Neuron (in vitro differentiated cells): ENCODE measurements around the gene KRTAP29-1.
"Not testable (repeated sequence)": the region's sequence is repeated elsewhere in the genome, so short reads cannot be mapped to it uniquely, and the experiment has no call there.

ENCODE experiments used
- H2AFZ ChIP-seq: one replicate; pipeline ENCODE4 v1.6.1; 2013; ENCODE audit warnings: low read depth, mild to moderate bottlenecking, inconsistent platforms, low read length, moderate library complexity
- H3K27me3 ChIP-seq: one replicate; pipeline ENCODE4 v1.6.1; 2013; ENCODE audit warnings: low read length; ENCODE audit not compliant: insufficient read depth
- H3K36me3 ChIP-seq: one replicate; pipeline ENCODE4 v1.6.1; 2013; ENCODE audit warnings: low read length; ENCODE audit not compliant: insufficient read depth
- H3K4me1 ChIP-seq: one replicate; pipeline ENCODE4 v1.6.1; 2013; ENCODE audit warnings: low read length; ENCODE audit not compliant: insufficient read depth
- H3K4me3 ChIP-seq: 2 replicates; pipeline ENCODE4 v1.5.1; 2013; ENCODE audit warnings: mild to moderate bottlenecking, low read length, moderate library complexity
- H3K9me3 ChIP-seq: one replicate; pipeline ENCODE4 v1.6.1; 2013; ENCODE audit warnings: low read length

The KRTAP29-1 gene, protein sequence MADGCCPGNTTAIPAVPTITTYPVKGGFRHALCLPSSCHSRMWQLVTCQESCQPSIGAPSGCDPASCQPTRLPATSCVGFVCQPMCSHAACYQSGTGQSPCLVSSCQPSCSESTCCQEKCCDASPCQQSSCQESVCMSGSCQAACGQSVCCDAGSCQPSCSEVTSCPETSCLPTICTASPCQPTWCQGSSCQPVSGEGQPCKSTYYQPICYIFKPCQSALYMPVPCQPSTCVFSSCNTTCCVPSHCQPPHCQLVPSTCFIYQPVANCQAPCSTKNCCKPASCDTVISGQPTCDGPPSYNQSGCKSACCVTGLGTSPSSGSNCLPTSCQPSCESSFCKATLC

DNA sequence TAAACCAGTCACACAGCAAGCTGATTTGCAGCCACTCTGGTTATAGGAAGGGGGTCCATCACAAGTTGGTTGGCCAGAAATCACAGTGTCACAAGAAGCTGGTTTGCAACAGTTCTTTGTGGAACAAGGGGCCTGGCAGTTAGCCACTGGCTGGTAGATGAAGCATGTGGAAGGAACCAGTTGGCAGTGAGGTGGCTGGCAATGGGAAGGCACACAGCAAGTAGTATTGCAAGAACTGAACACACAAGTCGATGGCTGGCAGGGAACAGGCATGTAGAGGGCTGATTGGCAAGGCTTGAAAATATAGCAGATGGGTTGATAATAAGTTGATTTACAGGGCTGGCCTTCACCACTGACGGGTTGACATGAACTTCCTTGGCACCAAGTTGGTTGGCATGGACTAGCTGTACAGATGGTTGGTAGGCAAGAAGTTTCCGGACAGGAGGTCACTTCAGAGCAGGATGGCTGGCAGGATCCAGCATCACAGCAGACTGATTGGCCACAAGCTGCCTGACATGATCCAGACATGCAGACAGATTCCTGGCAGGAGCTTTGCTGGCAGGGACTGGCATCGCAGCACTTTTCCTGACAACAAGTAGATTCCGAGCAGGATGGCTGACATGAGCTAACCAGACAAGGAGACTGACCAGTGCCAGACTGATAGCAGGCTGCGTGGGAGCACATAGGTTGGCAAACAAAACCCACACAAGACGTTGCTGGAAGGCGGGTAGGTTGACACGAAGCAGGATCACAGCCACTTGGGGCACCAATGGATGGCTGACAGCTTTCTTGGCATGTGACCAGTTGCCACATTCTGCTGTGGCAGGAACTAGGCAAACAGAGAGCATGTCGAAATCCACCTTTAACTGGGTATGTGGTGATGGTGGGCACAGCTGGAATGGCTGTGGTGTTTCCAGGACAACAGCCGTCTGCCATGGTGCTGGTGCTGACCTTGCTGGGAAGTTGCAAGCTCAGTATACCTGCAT lies at the start of gene KRTAP29-1:
KRTAP29-1 (minus strand) TSS at position 936 of the 986 bp plus-strand sequence; CDS start at position 936, 0 bp downstream.
- Histone ChIP-seq H3K36me3 (no peaks in the 10 kb centered on the region), H3K9me3 (no peaks in the 10 kb centered on the region), H3K27me3 (no peaks in the 10 kb centered on the region), H3K4me1 (no peaks in the 10 kb centered on the region), H3K4me3 (no peak within 1 kb of the TSS), H2AFZ (no peak within 1 kb of the TSS)

DNA sequence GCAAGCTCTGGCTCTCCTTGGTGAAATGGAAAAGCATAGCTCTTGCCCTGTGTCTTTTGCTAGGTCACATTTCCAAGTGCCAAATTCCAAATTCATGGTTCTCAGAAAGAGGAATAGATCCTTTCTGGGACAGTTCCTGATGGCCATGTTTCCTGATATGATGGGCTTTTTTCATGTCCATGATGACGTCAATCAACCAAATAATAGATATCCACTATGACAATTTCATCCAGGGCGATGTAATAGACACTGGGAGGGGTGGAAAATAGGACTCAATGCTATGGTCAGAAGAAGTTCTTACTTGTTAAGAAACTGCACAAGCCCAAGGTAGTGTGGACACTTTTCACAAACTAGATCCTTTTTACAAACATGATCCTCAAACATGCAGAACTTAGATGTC lies 48.5 kb upstream of the KRTAP29-1 start:
- no peaks in the 10 kb centered on the region for H3K9me3 ChIP-seq
- H3K36me3 ChIP-seq, result no peaks in the 10 kb centered on the region
- H3K4me3 ChIP-seq, result no peak overlapping the region
- H3K27me3 ChIP-seq, result no peaks in the 10 kb centered on the region
- no peaks in the 10 kb centered on the region for H3K4me1 ChIP-seq
- no peak overlapping the region for H2AFZ ChIP-seq

DNA sequence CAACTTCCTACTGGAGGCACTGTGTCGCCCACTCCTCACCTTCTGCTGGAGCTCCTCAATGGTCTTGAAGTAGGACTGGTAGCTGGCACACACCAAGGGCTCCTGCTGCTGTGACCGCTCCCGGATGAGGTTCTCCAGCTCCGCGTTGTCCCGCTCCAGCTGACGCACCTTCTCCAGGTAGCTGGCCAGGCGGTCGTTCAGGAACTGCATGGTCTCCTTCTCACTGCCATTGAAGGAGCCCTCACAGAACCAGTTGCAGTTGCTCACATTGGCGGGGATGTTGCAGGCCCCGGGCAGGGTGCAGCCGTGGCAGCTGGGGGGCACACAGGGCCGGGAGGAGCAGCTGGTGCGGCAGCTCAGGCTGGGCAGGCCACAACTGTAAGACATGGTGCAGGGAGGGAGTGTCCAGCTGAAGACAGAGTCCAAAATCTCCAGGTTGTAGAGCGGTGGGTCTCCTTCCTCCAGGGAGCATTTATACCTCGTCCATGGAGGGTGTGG lies 47.8 kb upstream of the KRTAP29-1 start, which contains the start of gene KRT33A:
KRT33A (minus strand) TSS at position 448 of the 498 bp plus-strand sequence; CDS start at position 387, 61 bp downstream.
- not testable (repeated sequence) for H3K4me3 ChIP-seq, H2AFZ ChIP-seq, H3K36me3 ChIP-seq, H3K9me3 ChIP-seq, H3K27me3 ChIP-seq, H3K4me1 ChIP-seq

DNA sequence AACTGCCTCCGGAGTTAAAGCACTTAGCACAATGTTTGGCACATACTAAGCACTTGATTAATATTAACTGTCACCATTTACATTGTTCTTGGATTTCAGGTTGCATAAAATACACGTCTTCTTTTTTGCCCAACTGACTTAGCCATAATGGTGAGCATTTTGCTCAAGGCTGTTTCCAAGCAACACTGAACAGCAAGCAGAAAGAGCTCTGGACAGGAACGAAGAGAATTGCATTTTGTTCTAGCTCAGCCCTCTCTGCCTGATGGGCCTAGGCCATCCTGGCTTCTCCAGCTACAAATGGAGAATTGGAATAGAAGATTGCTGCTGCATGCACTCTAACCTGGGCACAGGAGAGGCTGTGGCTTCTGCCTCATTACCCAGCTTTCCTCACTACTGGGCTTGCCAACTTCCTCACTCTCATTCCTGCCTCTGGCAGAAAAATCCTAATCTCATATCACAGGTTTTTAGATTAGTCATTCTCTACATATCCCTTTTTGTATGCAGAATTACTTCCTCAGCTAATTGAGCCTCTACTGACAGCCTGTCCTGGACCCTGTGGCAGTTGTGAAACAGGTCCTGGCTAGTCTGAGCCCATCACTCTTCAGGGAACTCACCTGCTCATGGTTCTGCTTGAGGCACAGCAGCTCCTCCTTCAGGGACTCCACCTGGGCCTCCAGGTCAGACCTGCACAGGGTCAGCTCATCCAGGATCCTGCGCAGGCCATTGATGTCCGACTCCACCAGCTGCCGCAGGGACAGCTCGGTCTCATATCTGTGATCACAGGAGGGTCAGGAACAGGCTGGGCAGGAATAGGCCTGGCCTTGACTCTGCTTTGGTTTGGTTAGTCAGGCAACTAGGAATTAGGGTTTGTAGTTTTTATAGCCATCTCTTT lies 45.5 kb upstream of the KRTAP29-1 start:
- no peak overlapping the region for H2AFZ ChIP-seq
- H3K4me1 ChIP-seq, result no peaks in the 10 kb centered on the region
- H3K9me3 ChIP-seq, result no peaks in the 10 kb centered on the region
- no peaks in the 10 kb centered on the region for H3K36me3 ChIP-seq
- H3K4me3 ChIP-seq, result no peak overlapping the region
- no peaks in the 10 kb centered on the region for H3K27me3 ChIP-seq

DNA sequence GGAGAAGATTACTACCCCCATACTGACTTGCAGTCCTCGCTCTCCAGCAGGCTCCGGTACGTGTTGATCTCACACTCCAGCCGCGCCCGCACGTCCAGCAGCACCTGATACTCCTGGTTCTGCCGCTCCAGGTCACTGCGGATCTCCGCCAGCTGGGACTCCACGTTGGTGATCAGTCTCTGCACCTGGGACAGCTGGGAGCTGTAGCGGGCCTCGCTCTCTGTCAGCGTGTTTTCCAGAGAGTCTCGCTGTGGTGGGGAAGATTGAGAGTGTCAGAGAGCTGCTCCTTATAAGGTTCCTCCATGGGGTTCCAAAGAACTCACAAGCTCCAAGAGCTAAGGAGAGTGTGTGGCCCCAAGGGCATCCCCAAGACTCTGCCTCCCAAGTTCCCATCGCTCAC lies 43.8 kb upstream of the KRTAP29-1 start:
- H3K36me3 ChIP-seq, H3K9me3 ChIP-seq, H3K4me1 ChIP-seq, H3K27me3 ChIP-seq, H2AFZ ChIP-seq, H3K4me3 ChIP-seq: not testable (repeated sequence)

DNA sequence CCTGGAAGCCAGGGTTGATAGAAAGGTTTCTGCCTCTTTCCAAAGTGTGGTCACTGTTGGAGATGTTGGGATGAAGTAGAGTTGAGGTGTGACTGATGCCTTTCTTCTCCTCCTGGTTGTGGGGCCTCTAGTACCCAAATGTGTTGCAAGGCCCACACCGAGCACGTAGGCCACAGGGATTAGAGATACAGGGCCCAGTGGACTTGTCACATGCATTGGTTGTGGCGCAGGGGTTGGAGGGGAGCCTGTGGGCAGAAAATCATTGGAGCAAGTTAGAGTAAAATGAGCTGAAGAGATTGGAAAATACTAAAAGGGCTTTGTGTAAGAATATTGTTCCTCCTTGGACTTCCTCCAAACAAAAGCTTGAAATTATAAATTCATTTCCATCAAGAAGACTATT lies 43.3 kb upstream of the KRTAP29-1 start:
- H3K27me3 ChIP-seq, result no peaks in the 10 kb centered on the region
- no peak overlapping the region for H2AFZ ChIP-seq
- H3K4me1 ChIP-seq, result no peaks in the 10 kb centered on the region
- H3K4me3 ChIP-seq, result no peak overlapping the region
- peaks cover 2% of the 10 kb centered on the region for H3K9me3 ChIP-seq
- no peaks in the 10 kb centered on the region for H3K36me3 ChIP-seq

DNA sequence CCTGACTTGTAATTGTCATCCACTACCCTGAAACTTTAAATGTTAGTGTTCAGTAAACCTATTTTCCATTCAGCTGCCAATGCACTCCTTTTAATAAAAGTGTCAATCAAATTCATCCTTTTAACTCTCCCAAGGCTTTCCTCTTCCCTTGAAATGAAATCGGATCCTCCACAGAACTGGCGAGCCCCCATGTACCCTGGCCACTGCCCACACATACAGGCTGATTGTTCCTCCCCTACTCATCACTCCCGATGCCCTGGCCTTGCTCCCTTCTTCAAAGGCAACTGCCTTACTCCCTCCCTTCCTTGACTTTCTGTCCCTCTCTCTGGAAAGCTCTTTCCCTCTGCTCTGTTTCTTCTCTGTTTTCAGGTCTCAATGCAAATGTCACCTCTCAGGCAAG lies 40.4 kb upstream of the KRTAP29-1 start:
- no peaks in the 10 kb centered on the region for H3K4me1 ChIP-seq
- H3K9me3 ChIP-seq, result peaks cover 2% of the 10 kb centered on the region

DNA sequence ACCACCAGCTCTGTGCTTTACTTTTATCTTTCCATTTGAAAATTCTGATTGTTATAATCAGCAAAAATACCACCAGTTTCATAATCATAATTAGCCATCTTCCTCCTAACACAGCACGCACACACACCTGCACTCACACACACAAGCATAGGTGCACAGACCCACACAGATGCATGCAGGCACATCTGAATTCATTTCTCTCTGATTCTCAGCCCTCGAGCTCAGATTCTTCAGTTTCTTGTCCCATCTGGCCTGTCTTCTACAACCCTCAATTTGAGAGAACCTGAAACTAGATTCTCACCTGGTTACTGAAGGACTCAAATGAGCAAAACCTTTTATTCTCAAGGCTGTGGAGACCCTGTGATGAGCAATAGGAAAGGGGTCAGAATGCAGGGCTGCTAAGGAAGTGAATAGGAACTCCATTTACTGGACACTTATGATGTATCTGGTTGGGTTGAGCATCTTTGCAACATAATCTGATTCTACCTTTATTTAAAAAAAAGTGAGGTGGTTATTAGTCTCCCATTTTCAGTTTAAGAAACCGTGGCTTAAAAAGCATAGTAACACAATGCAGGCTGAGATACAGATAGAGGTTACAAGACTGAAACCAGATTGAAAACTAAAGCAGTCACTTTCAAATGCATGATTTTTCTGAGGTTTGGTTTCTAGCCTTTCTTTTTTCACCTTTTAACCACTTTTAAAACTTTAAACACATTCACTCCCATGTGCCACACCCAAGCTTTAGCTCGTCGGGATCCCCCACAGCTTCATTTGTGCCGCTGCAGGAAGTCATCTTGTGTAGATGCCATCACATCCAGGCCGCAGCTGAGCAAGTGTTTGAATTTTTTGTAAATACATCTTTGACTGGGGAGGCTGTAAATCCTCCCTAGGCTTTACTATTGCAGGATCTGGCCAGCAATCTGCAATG lies 38.5 kb upstream of the KRTAP29-1 start:
- Histone ChIP-seq H3K4me3 (no peak overlapping the region), H3K27me3 (no peaks in the 10 kb centered on the region), H3K9me3 (peaks cover 2% of the 10 kb centered on the region), H2AFZ (no peak overlapping the region), H3K4me1 (no peaks in the 10 kb centered on the region), H3K36me3 (no peaks in the 10 kb centered on the region)

More for the DNA sequence above, 40.4 kb upstream of the KRTAP29-1 start:
- Histone ChIP-seq H3K27me3 (no peaks in the 10 kb centered on the region), H3K4me3 (no peak overlapping the region), H3K36me3 (no peaks in the 10 kb centered on the region), H2AFZ (no peak overlapping the region)

DNA sequence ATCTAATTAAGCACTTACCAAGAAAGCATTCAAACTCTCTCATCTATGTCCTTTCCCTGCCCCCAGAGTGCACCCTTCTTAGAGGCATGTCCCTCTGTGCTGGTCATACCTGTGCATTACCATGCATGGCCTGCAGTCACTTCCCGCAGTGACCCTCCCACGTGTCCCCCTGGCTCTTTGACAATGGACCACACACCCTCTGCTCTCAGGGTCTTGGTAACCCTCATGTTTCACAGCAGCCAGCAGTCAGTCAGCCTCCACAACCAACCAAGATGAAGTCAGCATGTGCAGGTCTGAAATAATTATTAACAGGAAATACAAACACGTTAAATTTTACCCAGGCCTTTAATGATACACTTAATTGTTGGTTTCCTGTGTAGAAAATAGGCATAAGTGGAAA lies 37.8 kb upstream of the KRTAP29-1 start:
- peaks cover 2% of the 10 kb centered on the region for H3K9me3 ChIP-seq
- no peaks in the 10 kb centered on the region for H3K4me1 ChIP-seq
- H3K27me3 ChIP-seq, result no peaks in the 10 kb centered on the region
- H2AFZ ChIP-seq, result no peak overlapping the region
- H3K36me3 ChIP-seq, result no peaks in the 10 kb centered on the region
- H3K4me3 ChIP-seq, result no peak overlapping the region

DNA sequence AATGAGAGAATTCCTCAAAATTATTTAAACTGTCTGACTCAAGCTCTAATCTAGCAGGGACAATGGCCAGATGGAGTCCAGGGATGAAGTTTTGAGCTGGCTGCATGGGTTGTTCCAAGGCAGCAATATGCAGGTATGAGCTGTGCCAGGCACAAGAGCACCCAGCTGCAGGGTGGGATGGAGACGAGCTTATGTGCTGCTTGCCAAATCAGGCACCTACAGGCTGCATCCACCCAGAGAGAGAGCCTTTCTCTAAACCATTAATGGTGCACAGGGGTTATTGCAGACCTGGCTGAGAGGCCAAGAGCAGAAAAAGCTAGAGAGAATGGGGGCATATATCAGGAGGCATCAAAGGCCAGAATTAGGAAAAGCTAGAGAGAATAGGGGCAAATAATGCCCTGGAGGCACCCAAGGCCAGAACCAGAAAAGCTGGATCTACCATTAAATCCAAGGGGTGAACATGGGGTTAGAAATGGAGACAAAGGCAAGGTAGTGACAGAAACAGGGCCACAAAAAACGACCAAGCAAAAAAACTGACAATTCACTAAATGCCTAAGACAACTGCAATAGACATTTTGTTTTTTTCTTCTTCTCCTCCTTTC lies 37.0 kb upstream of the KRTAP29-1 start:
- no peaks in the 10 kb centered on the region for H3K4me1 ChIP-seq
- H3K27me3 ChIP-seq, result no peaks in the 10 kb centered on the region
- no peak overlapping the region for H3K4me3 ChIP-seq
- no peaks in the 10 kb centered on the region for H3K36me3 ChIP-seq
- no peak overlapping the region for H2AFZ ChIP-seq
- H3K9me3 ChIP-seq, result peaks cover 2% of the 10 kb centered on the region

DNA sequence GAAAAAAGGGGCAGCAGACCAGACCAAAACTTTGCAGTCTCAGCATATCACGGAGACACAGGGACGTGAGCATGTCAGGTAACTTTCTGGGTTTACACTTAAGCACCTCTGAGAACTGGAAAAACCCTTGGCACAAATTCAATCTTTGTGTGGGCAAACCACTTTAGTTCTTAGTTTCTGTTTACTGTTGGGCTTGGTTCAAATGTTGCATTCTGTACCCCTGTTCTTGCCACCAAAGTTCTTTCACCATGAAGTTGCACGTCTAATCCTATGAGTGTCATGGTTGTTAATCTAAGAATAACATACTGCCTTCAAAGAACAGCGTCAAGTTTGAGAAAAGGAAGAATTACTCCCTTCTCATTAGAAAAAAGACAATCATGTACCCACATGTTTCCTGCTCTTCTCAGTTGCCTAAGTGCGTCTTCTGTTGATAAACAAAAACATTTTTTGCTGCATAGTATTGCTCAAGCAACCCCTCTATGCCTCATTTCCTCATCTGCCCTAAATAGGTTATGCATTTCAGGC lies 36.4 kb upstream of the KRTAP29-1 start:
- H3K4me3 ChIP-seq, result no peak overlapping the region
- no peak overlapping the region for H2AFZ ChIP-seq
- no peaks in the 10 kb centered on the region for H3K36me3 ChIP-seq
- no peaks in the 10 kb centered on the region for H3K27me3 ChIP-seq
- H3K9me3 ChIP-seq, result peaks cover 2% of the 10 kb centered on the region
- H3K4me1 ChIP-seq, result no peaks in the 10 kb centered on the region
